HFFc6 (cell line): ENCODE results near the gene ITGB5. TPM values are rescaled to one million over a fixed set of nuclear protein-coding genes. Genes with fewer than 3 reads are reported as not detected.

Experiments
- DNase-seq: peaks from one replicate; pipeline ENCODE4 v3.0.0-alpha.2; 2018
- H3K27ac Mint-ChIP-seq: 2 replicates; pipeline ENCODE4 v1.8.0; 2020; ENCODE audit warnings: mild to moderate bottlenecking, mixed read lengths
- H3K27me3 Mint-ChIP-seq: 2 replicates; pipeline ENCODE4 v1.8.0; 2021; ENCODE audit warnings: mild to moderate bottlenecking, moderate library complexity, mixed read lengths; ENCODE audit not compliant: insufficient read depth
- H3K36me3 Mint-ChIP-seq: 2 replicates; pipeline ENCODE4 v1.8.0; 2021; ENCODE audit warnings: low read depth, mixed read lengths
- H3K4me1 Mint-ChIP-seq: 2 replicates; pipeline ENCODE4 v1.8.0; 2020; ENCODE audit warnings: low read depth, mixed read lengths
- H3K4me3 Mint-ChIP-seq: 2 replicates; pipeline ENCODE4 v1.8.0; 2020; ENCODE audit warnings: mild to moderate bottlenecking, moderate library complexity, mixed read lengths
- H3K9me3 Mint-ChIP-seq: 2 replicates; pipeline ENCODE4 v1.8.0; 2020; ENCODE audit warnings: mild to moderate bottlenecking, mixed read lengths
- CTCF ChIP-seq: fragments of 200-600 bp; sonication (generic); IDR thresholded peaks from 2 replicates; pipeline ENCODE4 v1.5.0; 2021; ENCODE audit warnings: antibody characterized with exemption, mild to moderate bottlenecking
- total RNA-seq, 6 experiments: library from RNA; stranded (reverse); fragmentation: NEBNext Ultra II Directional; extraction: Animal tissue kit (Norgen Biotek cat#: 25700); gene quantifications; 2 replicates in 1 of 6; 3 replicates in 5 of 6; pipeline ENCODE4 v1.2.3, GENCODE V29; 2021

The ITGB5 gene
- total RNA-seq, 6 experiments from 2014 or later, result 203 to 332 (median 220) TPM

- Mint-ChIP-seq H3K4me3 (no peak overlapping the region), H3K27me3 (peaks cover 2% of the 10 kb centered on the region; the same call in 1 of the 2 replicates), H3K27ac (no peak overlapping the region; the same call in 1 of the 2 replicates), H3K36me3 (peaks cover 16% of the 10 kb centered on the region), H3K4me1 (peaks cover 76% of the 10 kb centered on the region), H3K9me3 (no peaks in the 10 kb centered on the region)
- no peak for DNase-seq
- no peak for TF ChIP-seq CTCF
These were observed 109.2 kb downstream of the ITGB5 start for GRCh38 chr3:124777762-124778470.

DNA sequence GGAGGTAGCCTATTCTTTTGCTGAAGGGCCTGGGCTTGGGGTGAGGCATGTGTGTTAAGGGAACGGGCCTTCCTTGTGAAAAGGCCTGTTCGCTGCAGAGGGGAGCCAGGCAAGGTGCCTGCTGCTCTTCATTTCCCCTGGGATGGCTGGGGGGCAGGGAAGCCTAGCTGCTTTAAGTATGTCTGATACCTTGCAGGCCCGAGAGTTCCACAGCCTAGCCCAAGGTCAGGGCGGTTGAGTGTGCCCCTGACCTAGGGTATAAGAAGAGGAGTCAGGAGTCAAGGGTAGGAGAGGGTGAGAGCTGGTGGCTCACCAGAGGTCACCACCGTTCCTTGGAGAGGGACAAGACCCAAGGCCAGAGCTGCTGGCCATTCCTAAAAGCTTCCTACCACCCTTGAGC is 110.3 kb downstream of the ITGB5 start:
- peaks cover 2% of the 10 kb centered on the region; the same call in 1 of the 2 replicates for H3K27me3 Mint-ChIP-seq
- peaks cover 16% of the 10 kb centered on the region for H3K36me3 Mint-ChIP-seq
- H3K4me1 Mint-ChIP-seq, result peaks cover 79% of the 10 kb centered on the region
- H3K4me3 Mint-ChIP-seq, result no peak overlapping the region
- H3K27ac Mint-ChIP-seq, result no peak overlapping the region
- H3K9me3 Mint-ChIP-seq, result no peaks in the 10 kb centered on the region
- no peak for DNase-seq
- no peak for TF ChIP-seq CTCF

DNA sequence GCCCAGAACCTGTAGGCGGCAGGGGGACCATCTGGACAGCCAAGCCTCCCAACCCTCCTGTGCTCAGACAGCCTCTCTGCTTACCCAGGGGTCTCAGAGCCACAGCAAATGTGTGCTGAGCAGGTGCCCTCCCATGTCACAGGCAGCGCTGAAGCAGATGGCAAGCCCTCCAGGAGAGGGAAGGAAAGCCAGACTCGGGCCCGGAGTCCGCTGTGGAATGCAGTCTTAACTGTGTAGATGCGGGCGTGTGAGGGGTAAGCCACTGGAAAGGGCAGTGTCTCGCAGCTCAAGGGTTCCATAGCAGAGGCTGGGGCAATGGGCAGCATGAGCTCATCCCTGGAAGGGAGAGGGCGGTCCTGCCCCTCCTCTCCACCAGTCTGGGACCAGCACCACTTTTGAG is 111.3 kb downstream of the ITGB5 start:
- DNase-seq, result no peak
- Mint-ChIP-seq H3K9me3 (no peaks in the 10 kb centered on the region), H3K4me3 (no peak overlapping the region), H3K27ac (no peak overlapping the region), H3K36me3 (peaks cover 16% of the 10 kb centered on the region), H3K4me1 (peaks cover 79% of the 10 kb centered on the region), H3K27me3 (no peaks in the 10 kb centered on the region; the same call in 1 of the 2 replicates)
- TF ChIP-seq CTCF, result no peak

- peak overlapping the region; percentile 83 for H3K27ac Mint-ChIP-seq
- DNase-seq, result no peak
- H3K27me3 Mint-ChIP-seq, result no peaks in the 10 kb centered on the region; the same call in 1 of the 2 replicates
- no peak for TF ChIP-seq CTCF
- peaks cover 16% of the 10 kb centered on the region for H3K36me3 Mint-ChIP-seq
- H3K4me1 Mint-ChIP-seq, result peaks cover 73% of the 10 kb centered on the region
- H3K4me3 Mint-ChIP-seq, result peak overlapping the region; percentile 57; the same call in 1 of the 2 replicates
- H3K9me3 Mint-ChIP-seq, result no peaks in the 10 kb centered on the region
These were observed 112.2 kb downstream of the ITGB5 start for GRCh38 chr3:124774841-124775402.

GRCh38 chr3:124774327-124774718 is 112.8 kb downstream of the ITGB5 start:
- Mint-ChIP-seq H3K27ac (peak overlapping the region; percentile 83), H3K36me3 (peaks cover 16% of the 10 kb centered on the region), H3K4me1 (peaks cover 67% of the 10 kb centered on the region), H3K27me3 (no peaks in the 10 kb centered on the region; the same call in 1 of the 2 replicates), H3K4me3 (peak overlapping the region; percentile 57), H3K9me3 (no peaks in the 10 kb centered on the region)
- DNase-seq, result peak; percentile 70
- no peak for TF ChIP-seq CTCF
